Activated naive CD4-positive, alpha-beta T cell treated with anti-CD3 and anti-CD28 coated beads, Interleukin-2, amount 50 U/mL, for 72 hours (primary cell): ENCODE measurements around the gene PLCG1. TPM values are rescaled to one million over a fixed set of nuclear protein-coding genes. Genes with fewer than 3 reads are reported as not detected.
A peak's percentile ranks its signal among the peaks of the same experiment; 100 is the strongest.
"Not testable (repeated sequence)": the region's sequence is repeated elsewhere in the genome, so short reads cannot be mapped to it uniquely, and the experiment has no call there.

Experiments used
- ATAC-seq, 2 donors: fragments of 150-1000 bp; cut with Tn5 transposase; 2 replicates each; pipeline ENCODE4 v1.10.0; 2021; ENCODE audit warnings: mild to moderate bottlenecking in 2 of 2, moderate library complexity in 2 of 2
- DNase-seq, 2 donors: peaks; one replicate each; pipeline ENCODE4 v3.0.0; 2021 to 2022; ENCODE audit warnings: low spot score in 2 of 2
- H3K27ac Mint-ChIP-seq, 2 donors: one replicate each; pipeline ENCODE4 v1.8.0; 2022; ENCODE audit warnings: mild to moderate bottlenecking in 2 of 2, mixed read lengths in 2 of 2
- H3K36me3 Mint-ChIP-seq, 2 donors: one replicate each; pipeline ENCODE4 v1.8.0; 2022; ENCODE audit warnings: mixed read lengths in 2 of 2
- H3K9me3 Mint-ChIP-seq, 2 donors: one replicate each; pipeline ENCODE4 v1.8.0; 2022; ENCODE audit warnings: mixed read lengths in 2 of 2
- total RNA-seq, 2 donors: library from RNA; stranded (reverse); gene quantifications; one replicate each; pipeline ENCODE4 v1.2.3, GENCODE V29; 2022

The PLCG1 gene
- total RNA-seq, 2 donors from 2014 or later, result 153 to 348 TPM

DNA sequence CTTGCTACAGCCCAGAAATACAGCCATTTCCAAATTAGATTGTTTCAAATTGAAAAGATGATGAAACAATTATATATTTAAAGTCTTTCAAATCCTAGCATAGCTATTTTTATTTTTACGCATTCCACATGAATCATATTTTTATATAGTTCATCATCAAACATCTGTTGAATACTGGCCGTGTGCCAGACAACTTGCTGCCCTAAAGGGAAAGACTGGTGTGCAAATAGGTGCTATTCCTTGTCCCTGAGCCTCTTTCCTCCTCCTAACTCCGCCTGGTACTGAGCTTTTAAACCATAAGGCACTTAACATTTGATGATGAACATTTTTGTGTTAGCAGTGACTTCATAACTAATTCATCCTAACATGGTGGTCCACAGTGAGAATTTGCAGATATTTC lies 18.7 kb upstream of the PLCG1 start:
- Mint-ChIP-seq H3K36me3 (peaks cover 6 to 14% of the 10 kb centered on the region in 2 donors), H3K27ac (peak overlapping the region; percentile 35 to 85), H3K9me3 (no peaks in the 10 kb centered on the region)
- no peak for DNase-seq
- ATAC-seq, result no peak

DNA sequence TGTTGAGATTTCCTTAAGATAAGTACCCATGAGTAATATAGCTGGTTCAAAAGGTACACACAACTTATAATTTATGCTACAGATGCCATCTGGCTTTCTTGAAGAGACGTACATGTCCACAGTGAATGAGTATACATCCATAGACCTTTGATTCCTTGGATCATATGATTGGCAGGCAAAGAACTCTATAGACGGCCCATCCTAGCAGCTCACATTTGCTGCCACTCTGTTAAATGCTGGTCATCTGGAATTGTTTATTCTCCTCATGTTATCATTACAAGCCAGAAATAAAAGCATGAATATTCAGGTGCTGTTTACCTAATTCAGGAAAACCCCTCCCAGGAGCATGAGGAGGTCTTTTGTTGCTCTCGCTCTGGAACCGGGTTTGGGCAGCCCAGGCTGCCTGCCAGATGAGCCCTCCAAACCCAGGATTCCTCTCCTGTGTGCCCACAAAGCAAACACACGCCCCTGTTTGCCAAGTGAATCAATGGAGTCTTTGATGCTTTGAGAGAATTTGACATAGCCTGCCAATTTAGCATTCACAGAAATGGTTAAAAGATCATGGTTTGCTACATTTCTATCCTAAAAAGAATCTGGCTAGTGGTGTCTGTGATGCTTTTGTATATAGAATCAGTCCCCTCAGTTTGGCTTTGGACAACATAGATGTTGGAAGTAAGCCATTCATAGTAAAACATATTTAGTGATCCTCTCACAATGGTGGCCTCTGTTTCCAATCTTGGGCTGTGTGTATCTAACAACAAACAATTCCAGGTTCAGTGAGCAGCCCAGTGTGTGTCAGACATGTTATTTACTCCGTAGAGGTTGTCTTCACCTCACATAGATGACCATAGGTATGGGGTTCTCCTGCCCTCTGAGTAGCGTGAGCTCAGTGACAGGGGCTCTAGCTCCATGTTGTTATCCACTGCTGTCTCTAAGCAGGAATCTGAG lies 17.5 kb upstream of the PLCG1 start:
- ATAC-seq, result no peak
- no peaks in the 10 kb centered on the region for H3K9me3 Mint-ChIP-seq
- peaks cover 6 to 14% of the 10 kb centered on the region in 2 donors for H3K36me3 Mint-ChIP-seq
- peak overlapping the region; percentile 62 to 79 for H3K27ac Mint-ChIP-seq
- no peak for DNase-seq

DNA sequence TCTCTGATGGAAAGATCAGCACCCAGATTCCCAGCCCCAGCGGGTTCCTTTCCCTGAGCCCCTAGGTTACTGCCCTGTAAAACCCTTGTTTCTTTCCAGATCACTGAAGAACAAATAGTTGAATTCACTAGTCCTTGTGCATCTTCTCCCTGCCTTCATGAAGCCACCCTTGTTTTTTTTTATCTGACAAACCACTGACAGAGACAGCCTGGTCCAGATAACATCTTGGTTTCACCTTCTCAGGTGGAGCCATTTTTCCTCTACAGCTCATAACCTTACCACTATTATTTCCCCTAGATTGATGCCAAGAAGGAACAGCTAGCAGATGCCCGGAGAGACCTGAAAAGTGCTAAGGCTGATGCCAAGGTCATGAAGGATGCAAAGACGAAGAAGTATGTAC lies 15.9 kb upstream of the PLCG1 start:
- Mint-ChIP-seq H3K27ac (peak overlapping the region; percentile 22 to 62), H3K9me3 (no peaks in the 10 kb centered on the region), H3K36me3 (peaks cover 6 to 17% of the 10 kb centered on the region in 2 donors)
- no peak for ATAC-seq
- DNase-seq, result no peak

DNA sequence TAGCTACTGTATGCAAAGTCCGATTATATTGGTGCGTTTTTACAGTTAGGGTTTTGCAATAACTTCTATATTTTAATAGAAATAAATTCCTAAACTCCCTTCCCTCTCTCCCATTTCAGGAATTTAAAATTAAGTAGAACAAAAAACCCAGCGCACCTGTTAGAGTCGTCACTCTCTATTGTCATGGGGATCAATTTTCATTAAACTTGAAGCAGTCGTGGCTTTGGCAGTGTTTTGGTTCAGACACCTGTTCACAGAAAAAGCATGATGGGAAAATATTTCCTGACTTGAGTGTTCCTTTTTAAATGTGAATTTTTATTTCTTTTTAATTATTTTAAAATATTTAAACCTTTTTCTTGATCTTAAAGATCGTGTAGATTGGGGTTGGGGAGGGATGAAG lies 13.7 kb upstream of the PLCG1 start:
- Mint-ChIP-seq H3K36me3 (peaks cover 6 to 19% of the 10 kb centered on the region in 2 donors), H3K27ac (no peak overlapping the region), H3K9me3 (no peaks in the 10 kb centered on the region)
- ATAC-seq, result no peak
- DNase-seq, result no peak

DNA sequence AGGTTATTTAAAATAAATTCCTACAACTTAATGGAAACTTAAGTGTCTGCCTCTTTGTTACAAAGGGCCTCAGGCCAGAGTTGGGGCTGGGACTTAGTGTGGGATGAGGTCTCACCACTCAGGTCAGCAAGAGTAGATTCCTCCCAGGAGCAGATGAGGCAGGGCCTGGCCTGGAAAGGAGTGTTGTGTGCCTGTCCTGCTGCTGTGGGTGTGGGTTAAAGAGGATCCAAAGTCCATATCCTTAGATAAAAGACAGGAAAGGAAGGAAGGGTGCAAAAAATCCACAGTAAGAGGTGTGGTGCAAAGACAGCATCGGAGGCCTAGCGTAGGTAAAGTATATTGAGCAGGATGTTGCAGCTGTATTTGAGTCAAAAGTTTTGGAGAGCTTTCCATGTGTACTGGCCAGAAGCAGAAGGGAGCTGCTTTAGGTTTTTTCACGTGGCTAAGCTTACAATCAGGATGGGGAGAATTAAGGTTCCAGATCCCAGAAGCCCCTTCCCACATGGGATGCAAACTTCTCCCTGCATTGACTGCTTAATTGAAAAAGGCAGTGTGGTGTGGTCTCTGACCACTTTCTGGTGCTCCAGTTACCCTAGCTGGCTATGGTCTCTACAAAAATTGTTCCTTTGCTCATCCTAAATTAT lies 12.8 kb upstream of the PLCG1 start:
- no peak for DNase-seq
- Mint-ChIP-seq H3K27ac (peak overlapping the region; percentile 12 to 62), H3K36me3 (peaks cover 6 to 19% of the 10 kb centered on the region in 2 donors), H3K9me3 (no peaks in the 10 kb centered on the region)
- ATAC-seq, result no peak

DNA sequence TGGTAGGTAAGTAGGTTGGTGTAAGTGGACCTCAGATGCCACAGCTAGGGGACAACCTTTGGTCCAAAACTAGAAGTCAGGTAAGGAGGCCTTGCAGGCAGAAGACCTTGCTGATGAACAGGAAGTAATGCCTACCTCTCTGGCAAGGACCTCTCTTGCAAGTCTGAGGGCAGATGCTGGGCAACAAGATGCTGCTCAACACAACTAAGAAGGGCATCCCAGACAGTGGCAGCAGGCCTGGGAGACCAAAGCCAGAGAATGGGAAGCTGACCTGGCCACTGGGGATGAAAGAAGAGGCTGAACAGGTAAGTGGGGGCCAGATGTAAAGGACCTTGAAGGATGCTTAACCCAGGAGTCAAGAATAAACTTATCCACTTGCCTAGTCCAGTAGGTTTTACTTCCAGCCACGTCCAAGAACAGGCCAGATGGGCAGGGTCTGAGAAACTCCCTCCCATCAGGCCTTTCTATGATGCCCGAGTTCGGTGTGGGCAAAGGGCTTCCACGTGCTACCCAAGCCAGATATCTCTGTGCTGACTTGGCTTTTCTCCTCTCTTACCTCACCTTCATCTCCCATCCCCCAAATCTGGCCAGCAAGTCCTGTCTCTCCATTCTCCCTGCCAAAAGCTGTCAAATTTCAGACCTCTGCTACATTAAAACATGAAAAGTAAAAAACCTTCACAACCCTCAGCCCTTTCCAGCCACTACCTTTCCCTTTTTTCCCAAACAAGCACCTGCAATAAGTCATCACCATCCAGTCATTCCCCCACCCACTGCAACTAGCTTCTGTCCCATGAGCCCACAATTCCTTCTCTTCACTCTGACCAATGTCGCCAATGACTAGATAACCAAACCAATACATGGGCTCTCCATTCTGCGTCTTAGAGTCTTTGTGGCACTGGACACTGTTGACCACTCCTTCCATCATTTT lies 11.5 kb upstream of the PLCG1 start:
- ATAC-seq (peak in 1 of 2 donors; percentile 22), DNase-seq (no peak)
- no peaks in the 10 kb centered on the region for H3K9me3 Mint-ChIP-seq
- peak overlapping the region; percentile 12 to 62 for H3K27ac Mint-ChIP-seq
- H3K36me3 Mint-ChIP-seq, result peaks cover 6 to 19% of the 10 kb centered on the region in 2 donors

DNA sequence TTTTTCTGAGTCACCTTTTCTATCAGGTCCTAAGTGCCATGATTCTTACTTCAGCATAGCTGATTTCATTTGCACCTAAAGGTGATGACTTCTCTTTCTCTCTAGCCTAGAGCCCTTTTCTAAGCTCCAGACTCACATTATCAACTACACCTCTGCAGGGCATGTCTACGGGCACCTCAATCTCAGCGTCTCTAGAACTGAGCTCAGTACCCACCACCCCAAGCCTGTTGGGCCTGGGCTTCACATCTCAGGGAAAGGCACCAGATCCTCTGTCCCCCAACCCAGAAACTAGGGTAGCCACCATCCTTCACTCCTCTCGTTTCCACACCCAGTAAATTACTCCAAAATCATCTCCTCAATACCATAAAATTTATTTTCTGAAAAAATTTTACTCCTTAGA lies 10.6 kb upstream of the PLCG1 start:
- peaks cover 6 to 19% of the 10 kb centered on the region in 2 donors for H3K36me3 Mint-ChIP-seq
- no peak for ATAC-seq
- H3K27ac Mint-ChIP-seq, result peak overlapping the region in 1 of 2 donors; percentile 44
- no peaks in the 10 kb centered on the region for H3K9me3 Mint-ChIP-seq
- no peak for DNase-seq

DNA sequence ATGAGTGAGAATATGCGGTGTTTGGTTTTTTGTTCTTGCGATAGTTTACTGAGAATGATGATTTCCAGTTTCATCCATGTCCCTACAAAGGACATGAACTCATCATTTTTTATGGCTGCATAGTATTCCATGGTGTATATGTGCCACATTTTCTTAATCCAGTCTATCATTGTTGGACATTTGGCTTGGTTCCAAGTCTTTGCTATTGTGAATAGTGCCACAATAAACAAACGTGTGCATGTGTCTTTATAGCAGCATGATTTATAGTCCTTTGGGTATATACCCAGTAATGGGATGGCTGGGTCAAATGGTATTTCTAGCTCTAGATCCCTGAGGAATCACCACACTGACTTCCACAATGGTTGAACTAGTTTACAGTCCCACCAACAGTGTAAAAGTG lies 9.0 kb upstream of the PLCG1 start:
- H3K36me3 Mint-ChIP-seq, result peaks cover 0 to 12% of the 10 kb centered on the region in 2 donors
- ATAC-seq, H3K27ac Mint-ChIP-seq, H3K9me3 Mint-ChIP-seq, DNase-seq: not testable (repeated sequence)

DNA sequence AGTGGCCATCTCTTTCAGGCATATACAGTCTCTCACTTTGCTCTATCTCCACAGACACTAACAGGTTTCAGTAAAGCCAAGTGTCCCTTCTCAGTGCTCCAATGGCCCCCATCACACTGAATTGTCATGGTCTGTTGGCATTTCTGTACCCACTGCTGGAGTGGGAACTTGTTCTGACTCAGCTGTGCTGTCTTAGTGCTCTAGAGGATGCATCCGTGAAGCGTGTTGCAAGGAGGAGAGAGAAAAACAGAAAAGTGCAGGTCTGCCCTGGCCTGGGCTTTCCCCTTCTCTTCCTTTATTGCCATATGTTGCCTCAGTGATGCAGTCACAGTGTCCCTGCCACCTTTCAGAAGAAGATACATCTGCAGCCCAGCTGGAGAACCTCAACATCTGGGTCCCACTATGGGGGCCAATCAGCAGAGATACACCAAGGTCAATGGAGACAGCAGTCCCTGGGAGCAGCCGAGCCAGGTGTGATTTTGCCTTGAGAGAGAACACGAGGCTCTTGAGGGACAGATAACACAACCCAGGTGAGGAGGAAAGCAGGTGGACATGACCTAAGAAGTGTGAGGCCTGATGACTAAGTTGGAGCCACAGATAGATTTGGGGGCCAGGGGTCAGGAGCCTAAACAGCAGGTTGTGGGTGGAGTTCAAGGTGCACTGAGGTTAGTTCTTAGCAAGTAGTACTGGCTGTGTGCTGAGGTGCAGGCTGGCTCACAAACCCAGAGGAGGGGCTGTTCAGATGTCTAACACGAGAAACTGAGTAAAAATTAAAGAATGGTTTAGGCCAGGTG lies 5.6 kb upstream of the PLCG1 start:
- ATAC-seq (peak; percentile 22 to 23), DNase-seq (no peak)
- Mint-ChIP-seq H3K9me3 (no peaks in the 10 kb centered on the region), H3K27ac (peak overlapping the region in 1 of 2 donors; percentile 2), H3K36me3 (peaks cover 0 to 1% of the 10 kb centered on the region in 2 donors)

DNA sequence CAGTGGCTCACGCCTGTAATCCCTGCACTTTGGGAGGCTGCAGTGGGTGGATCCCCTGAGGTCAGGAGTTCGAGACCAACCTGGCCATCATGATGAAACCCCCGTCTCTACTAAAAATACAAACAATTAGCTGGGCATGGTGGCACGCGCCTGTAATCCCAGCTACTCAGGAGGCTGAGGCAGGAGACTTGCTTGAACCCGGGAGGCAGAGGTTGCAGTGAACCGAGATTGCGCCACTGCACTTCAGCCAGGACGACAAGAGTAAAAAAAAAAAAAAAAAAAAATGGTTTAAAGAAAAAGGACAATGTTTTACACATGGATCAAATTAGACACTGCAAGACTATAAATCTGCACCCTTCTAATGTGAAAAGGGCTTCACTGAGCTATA lies 5.0 kb upstream of the PLCG1 start:
- not testable (repeated sequence) for DNase-seq, ATAC-seq, H3K36me3 Mint-ChIP-seq, H3K9me3 Mint-ChIP-seq, H3K27ac Mint-ChIP-seq

DNA sequence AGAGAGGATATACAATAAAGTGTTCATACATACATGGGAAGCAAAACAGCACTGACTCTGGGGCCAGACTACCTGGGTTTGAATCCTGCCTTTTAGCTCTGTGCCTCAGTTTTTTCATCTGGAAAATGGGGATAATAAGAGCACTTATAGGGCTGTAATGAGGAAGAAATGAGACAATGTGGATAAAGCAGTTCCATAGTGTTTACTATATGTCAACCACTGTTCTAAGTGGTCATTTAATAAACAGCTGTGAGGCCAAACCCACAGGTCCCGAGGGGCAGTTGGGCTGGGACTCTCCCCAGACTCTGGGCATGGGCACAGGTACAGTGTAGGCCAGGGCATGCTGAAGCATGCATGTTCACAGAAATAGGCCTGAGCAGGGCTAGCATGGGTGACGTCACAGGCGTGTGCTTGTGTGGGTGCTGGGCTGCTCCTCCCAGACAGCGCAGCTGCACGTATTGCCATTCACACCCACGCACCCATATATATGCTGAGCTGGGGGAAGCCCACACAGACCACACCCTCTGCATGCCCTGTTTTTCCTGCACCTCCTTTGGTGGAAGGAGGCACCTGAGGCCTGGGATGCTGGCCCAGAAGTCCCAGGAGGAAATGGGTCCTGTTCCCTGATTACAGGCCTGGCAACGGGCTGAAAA lies 3.5 kb upstream of the PLCG1 start:
- Mint-ChIP-seq H3K9me3 (no peaks in the 10 kb centered on the region), H3K36me3 (peaks cover 7 to 8% of the 10 kb centered on the region in 2 donors), H3K27ac (peak overlapping the region in 1 of 2 donors; percentile 72)
- peak in 1 of 2 donors; percentile 21 for ATAC-seq
- DNase-seq, result peak in 1 of 2 donors; percentile 49

DNA sequence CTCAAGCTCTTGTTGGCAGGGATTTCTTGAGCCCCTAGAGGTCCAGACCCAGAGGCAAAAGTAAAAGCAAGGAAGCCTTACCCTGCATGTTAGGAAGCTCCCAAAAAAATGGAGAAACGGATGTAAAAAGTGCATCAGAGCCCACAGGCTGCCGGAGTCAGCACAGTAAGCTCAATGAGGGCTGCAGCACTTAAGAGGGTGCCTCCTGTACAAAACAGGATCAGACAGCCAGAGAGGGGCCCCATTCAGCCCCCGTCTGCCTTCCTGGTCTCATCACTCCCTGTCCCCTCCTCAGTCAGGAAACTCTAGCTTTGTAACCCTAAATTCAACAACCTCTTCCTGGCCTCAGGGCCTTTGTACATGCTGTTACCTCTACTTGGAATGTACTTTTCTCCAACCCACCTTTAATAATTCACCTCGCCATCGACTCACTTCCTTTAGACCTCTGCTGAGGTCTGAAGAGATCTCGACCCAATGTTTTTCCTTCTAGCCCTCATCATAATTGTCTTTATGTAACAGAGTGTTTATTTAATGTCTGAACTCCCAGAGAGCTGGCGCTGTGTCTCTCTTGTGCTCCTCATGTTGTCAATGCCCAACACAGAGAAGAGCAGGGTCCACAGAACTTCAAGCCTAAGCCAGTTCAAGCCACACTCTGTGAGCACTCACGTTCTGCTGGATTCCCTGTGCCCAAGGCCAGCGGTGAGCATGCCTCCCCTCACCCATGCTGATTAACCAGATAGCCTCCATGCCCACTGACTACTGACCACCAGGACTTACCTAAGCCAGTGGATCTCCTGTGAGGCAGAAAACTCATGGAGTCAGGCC lies 2.8 kb upstream of the PLCG1 start:
- ATAC-seq, result no peak
- no peaks in the 10 kb centered on the region for H3K9me3 Mint-ChIP-seq
- peaks cover 14 to 15% of the 10 kb centered on the region in 2 donors for H3K36me3 Mint-ChIP-seq
- no peak for DNase-seq
- H3K27ac Mint-ChIP-seq, result no peak overlapping the region

DNA sequence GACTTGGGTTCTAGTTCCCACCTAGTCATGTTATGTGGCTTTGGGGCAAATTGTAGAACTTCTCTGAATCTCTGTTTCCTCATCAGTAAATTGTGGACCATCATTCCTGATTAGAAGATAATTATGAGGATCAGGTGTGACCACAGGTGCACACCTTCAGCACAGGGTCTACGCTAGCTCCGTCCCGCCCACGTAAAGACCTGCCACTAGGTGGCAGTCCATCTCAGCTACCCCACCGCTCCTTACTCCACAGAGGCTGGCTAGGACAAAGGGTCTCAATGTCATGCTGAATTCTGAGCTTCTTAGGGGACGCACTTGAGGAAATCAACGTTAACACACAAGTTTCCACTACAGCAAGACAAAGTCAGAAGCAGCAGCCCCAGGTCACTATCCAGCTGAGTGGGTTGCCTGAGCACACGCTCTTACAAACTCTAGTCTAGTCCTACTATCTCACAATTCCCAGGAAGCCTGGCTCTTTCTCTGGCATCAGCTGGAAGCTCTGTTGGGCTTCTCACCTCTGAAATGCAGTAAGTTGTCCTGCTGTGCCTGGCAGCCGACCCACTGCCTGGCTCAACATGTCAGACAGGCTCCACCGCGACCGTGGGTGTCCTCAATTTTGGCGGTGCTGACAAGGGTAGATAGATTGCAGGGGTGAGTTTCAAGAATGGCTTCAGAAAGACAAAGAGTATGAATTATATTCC lies 2.0 kb upstream of the PLCG1 start:
- DNase-seq, result peak; percentile 39 to 69
- peak overlapping the region in 1 of 2 donors; percentile 81 for H3K27ac Mint-ChIP-seq
- peak in 1 of 2 donors; percentile 23 for ATAC-seq
- no peaks in the 10 kb centered on the region for H3K9me3 Mint-ChIP-seq
- peaks cover 17 to 23% of the 10 kb centered on the region in 2 donors for H3K36me3 Mint-ChIP-seq
